GM12878 (cell line): ENCODE data around the gene SBF2. TPM values are rescaled to one million over a fixed set of nuclear protein-coding genes. Genes with fewer than 3 reads are reported as not detected.
A peak's percentile ranks its signal among the peaks of the same experiment; 100 is the strongest.

Experiments
- ATAC-seq: fragments of 200-7000 bp; cut with Tn5 transposase; 3 replicates; pipeline ENCODE4 v1.9.1; 2020; ENCODE audit warnings: mild to moderate bottlenecking, moderate library complexity
- BruUV-seq: library from RNA; stranded (reverse); fragments of 400-500 nt; replicated peaks from 2 replicates; lab custom pipeline; 2021; lab: Mats Ljungman, UMichigan
- CTCF ChIA-PET: fragments of 300-600 bp; sonication (Branson Sonifier 250); formaldehyde crosslinking; extraction: SDS; loops from one replicate; lab custom pipeline; 2021; ENCODE audit warnings: inconsistent platforms; lab: Yijun Ruan, JAX
- POLR2A ChIA-PET: fragments of 350-600 bp; formaldehyde crosslinking; extraction: SDS; loops from one replicate; lab custom pipeline; 2021; ENCODE audit warnings: inconsistent platforms; lab: Charles Lee
- RAD21 ChIA-PET: fragments of 300-600 bp; sonication (Branson Sonifier 250); formaldehyde crosslinking; loops from one replicate; lab custom pipeline; 2023; ENCODE audit warnings: antibody characterized with exemption; ENCODE audit not compliant: unreplicated experiment; lab: Charles Lee
- SMC1A ChIA-PET: fragments of 300-600 bp; sonication (Branson Sonifier 250); formaldehyde crosslinking; loops from one replicate; lab custom pipeline; 2023; ENCODE audit not compliant: unreplicated experiment, uncharacterized antibody; lab: Charles Lee
- DNase-seq: peaks from one replicate; pipeline ENCODE4 v3.0.0-alpha.2; 2011; ENCODE audit warnings: low read depth, low spot score
- FAIRE-seq: peaks from 3 replicates; lab custom pipeline; 2011; peaks lifted over from hg19 to GRCh38; lab: Jason Lieb, UNC
- H2AFZ ChIP-seq: 2 replicates; pipeline ENCODE4 v1.6.0; 2011; ENCODE audit warnings: low read depth, low read length, control low read depth; ENCODE audit not compliant: control insufficient read depth
- H3K27ac ChIP-seq: 2 replicates; pipeline ENCODE4 v1.5.1; 2011; ENCODE audit warnings: control low read depth; ENCODE audit not compliant: control insufficient read depth, insufficient read depth
- H3K27me3 ChIP-seq, 2 experiments: replicated peaks in 1 of 2; 2 replicates each; pipeline versions ENCODE4 v1.6.0 to v1.6.1; 2011; ENCODE audit warnings: low read length in 1 of 2; ENCODE audit not compliant: control insufficient read depth in 2 of 2, insufficient read depth in 2 of 2
- H3K36me3 ChIP-seq, 2 experiments: 2 replicates each; pipeline ENCODE4 v1.5.1; 2011; ENCODE audit warnings: low read length in 1 of 2; ENCODE audit not compliant: control insufficient read depth in 2 of 2, insufficient read depth in 2 of 2
- H3K4me1 ChIP-seq: 2 replicates; pipeline ENCODE4 v1.6.1; 2011; ENCODE audit warnings: mild to moderate bottlenecking, low read length, moderate library complexity, mixed read lengths; ENCODE audit not compliant: control insufficient read depth, insufficient read depth
- H3K4me2 ChIP-seq: 2 replicates; pipeline ENCODE4 v1.6.0; 2011; ENCODE audit warnings: control low read depth; ENCODE audit not compliant: control insufficient read depth, insufficient read depth
- H3K4me3 ChIP-seq: fragments of 200-600 bp; sonication (generic); 2 replicates; pipeline ENCODE4 v1.5.1; 2016
- H3K79me2 ChIP-seq: 2 replicates; pipeline ENCODE4 v1.6.0; 2011; ENCODE audit warnings: low read length; ENCODE audit not compliant: control insufficient read depth, insufficient read depth
- H3K9ac ChIP-seq: 2 replicates; pipeline ENCODE4 v1.8.0; 2011; ENCODE audit warnings: low read length, control low read depth, mixed read lengths; ENCODE audit not compliant: control insufficient read depth, insufficient read depth
- H3K9me3 ChIP-seq: replicated peaks from 3 replicates; pipeline ENCODE4 v1.5.1; 2011; ENCODE audit warnings: mild to moderate bottlenecking, low read length; ENCODE audit not compliant: control insufficient read depth, insufficient read depth
- H4K20me1 ChIP-seq: 2 replicates; pipeline ENCODE4 v1.6.0; 2011; ENCODE audit not compliant: control insufficient read depth, insufficient read depth
- ASH2L ChIP-seq: fragments of 300-600, 200-600 bp; sonication (generic); IDR thresholded peaks from 2 replicates; pipeline ENCODE4 v1.6.1; 2017; ENCODE audit warnings: low read depth, mild to moderate bottlenecking, borderline replicate concordance
- BACH1 ChIP-seq: fragments of 450-650 bp; IDR thresholded peaks from 2 replicates; pipeline ENCODE4 v1.6.1; 2017; ENCODE audit warnings: mild to moderate bottlenecking, borderline replicate concordance
- BHLHE40 ChIP-seq, 2 experiments: fragments of 450-650 bp in 1 of 2; IDR thresholded peaks; 2 replicates each; pipeline ENCODE4 v1.6.1; 2011 to 2017; ENCODE audit warnings: low read depth in 2 of 2, borderline replicate concordance in 1 of 2, improper control_type of control experiment in 1 of 2, low read length in 1 of 2, mild to moderate bottlenecking in 1 of 2
- CEBPB ChIP-seq, 2 experiments: fragments of 150-350 bp in 1 of 2; IDR thresholded peaks; 2 replicates each; pipeline ENCODE4 v1.6.1; 2012 to 2014; ENCODE audit warnings: low read depth in 2 of 2, low read length in 2 of 2, borderline replicate concordance in 1 of 2, inconsistent platforms in 1 of 2
- ESRRA ChIP-seq: IDR thresholded peaks from 2 replicates; pipeline ENCODE4 v1.6.1; 2012; ENCODE audit warnings: mild to moderate bottlenecking, low read length, improper control_type of control experiment
- MXI1 ChIP-seq: fragments of 150-350 bp; IDR thresholded peaks from 2 replicates; pipeline ENCODE4 v1.6.1; 2011; ENCODE audit warnings: low read depth, mild to moderate bottlenecking, inconsistent platforms, low read length, improper control_type of control experiment
- TAF1 ChIP-seq: IDR thresholded peaks from 2 replicates; pipeline ENCODE4 v1.6.1; 2011; ENCODE audit warnings: mild to moderate bottlenecking, low read depth, low read length, borderline replicate concordance
- TARDBP ChIP-seq: IDR thresholded peaks from 2 replicates; pipeline ENCODE4 v1.6.1; 2016; ENCODE audit warnings: borderline replicate concordance
- WGBS: methylation state at CpG from one replicate; pipeline ENCODE4 v1.1.6; 2016; ENCODE audit warnings: low lambda C conversion rate; ENCODE audit not compliant: insufficient replicate concordance, insufficient coverage; ENCODE audit errors: missing lambda C conversion rate; 5-methylcytosine and 5-hydroxymethylcytosine counted together
- in situ Hi-C: fragments of 300-500 bp; cut with MboI; formaldehyde crosslinking; loops from 9 replicates; pipeline ENCODE4 v1.14.3; 2018; ENCODE audit warnings: mixed read lengths
- intact Hi-C: fragments of 100-400 bp; cut with micrococcal nuclease; formaldehyde crosslinking; loops from one replicate; pipeline ENCODE4 v1.14.2; 2022; ENCODE audit not compliant: unreplicated experiment
- polyA plus RNA-seq, 11 experiments: library from polyadenylated mRNA; depleted of rRNA in 4 of 11; unstranded in 6 of 11; stranded (reverse) in 5 of 11; fragments of >200 nt; fragmentation: Nextera tagmentation in 4 of 11; fragmentation: Illumina TruSeq in 1 of 11; extraction: Ambion mirVana in 4 of 11; extraction: Trizol in 1 of 11; gene quantifications; 1 replicate in 1 of 11; 2 replicates in 10 of 11; pipeline versions ENCODE4 v1.2.1 to v1.2.3, GENCODE V29; 2011 to 2016; ENCODE audit warnings: inconsistent platforms in 2 of 11, missing spikeins in 2 of 11, low read depth in 1 of 11
- total RNA-seq, 4 experiments: library from RNA; depleted of rRNA in 3 of 4; stranded (reverse); fragments of >200 nt in 3 of 4; fragmentation: Illumina TruSeq in 1 of 4; extraction: Trizol in 1 of 4; gene quantifications; 2 replicates each; pipeline versions ENCODE4 v1.2.1 to v1.2.3, GENCODE V29; 2013 to 2021
- TF ChIP-seq, protein P1 (sequence below): fragments of 450-650 bp; IDR thresholded peaks from 2 replicates; pipeline ENCODE4 v1.6.1; 2017; ENCODE audit warnings: mild to moderate bottlenecking
- TF ChIP-seq, protein P2 (sequence below): fragments of 450-650 bp; IDR thresholded peaks from 2 replicates; pipeline ENCODE4 v1.6.1; 2017; ENCODE audit warnings: borderline replicate concordance
- TF ChIP-seq, protein P3 (sequence below): fragments of 450-650 bp; IDR thresholded peaks from 2 replicates; pipeline ENCODE4 v1.6.1; 2014; ENCODE audit warnings: mild to moderate bottlenecking
- TF ChIP-seq, protein P4 (sequence below): fragments of 450-650 bp; IDR thresholded peaks from 2 replicates; pipeline ENCODE4 v1.6.1; 2017; ENCODE audit warnings: mild to moderate bottlenecking, low read depth, inconsistent platforms; ENCODE audit not compliant: poor library complexity, severe bottlenecking

Gene SBF2
- total and polyA plus RNA-seq, 10 of the 15 experiments (the other 5 are each of a cell fraction or from before 2014, with no cell fraction given) = 0.24 to 2.3 (median 1.1) TPM

DNA sequence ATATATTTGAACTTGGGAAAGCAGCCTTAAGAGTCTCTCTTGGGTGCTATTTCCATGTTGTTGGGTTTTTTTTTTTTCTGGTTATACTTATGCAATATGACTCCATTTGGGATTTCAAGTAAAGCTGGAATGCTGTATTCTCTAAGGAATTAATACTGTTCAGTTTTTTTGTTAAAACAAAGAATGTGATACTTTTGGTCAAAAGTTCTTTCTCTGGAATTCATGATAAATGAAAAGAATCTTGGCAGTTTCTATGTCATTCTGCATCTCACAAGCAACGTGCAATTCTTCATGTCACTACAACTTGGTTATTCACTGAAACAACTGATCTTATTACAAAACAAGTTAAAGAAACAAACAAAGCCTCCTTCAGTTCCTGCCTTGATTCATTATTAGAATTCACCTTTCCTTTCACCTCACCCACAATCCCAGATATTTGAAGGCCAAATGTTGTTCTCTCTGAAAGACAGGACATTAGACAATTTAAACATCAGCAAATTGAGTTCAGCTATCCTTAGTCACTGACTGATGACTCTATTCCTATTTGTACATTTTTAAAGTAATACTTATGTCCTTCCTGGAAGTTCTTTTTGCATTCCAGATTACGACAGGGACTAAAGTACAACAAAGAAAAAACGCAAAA lies 176.2 kb downstream of the SBF2 start (continued):
- TF ChIP-seq, protein P1, sequence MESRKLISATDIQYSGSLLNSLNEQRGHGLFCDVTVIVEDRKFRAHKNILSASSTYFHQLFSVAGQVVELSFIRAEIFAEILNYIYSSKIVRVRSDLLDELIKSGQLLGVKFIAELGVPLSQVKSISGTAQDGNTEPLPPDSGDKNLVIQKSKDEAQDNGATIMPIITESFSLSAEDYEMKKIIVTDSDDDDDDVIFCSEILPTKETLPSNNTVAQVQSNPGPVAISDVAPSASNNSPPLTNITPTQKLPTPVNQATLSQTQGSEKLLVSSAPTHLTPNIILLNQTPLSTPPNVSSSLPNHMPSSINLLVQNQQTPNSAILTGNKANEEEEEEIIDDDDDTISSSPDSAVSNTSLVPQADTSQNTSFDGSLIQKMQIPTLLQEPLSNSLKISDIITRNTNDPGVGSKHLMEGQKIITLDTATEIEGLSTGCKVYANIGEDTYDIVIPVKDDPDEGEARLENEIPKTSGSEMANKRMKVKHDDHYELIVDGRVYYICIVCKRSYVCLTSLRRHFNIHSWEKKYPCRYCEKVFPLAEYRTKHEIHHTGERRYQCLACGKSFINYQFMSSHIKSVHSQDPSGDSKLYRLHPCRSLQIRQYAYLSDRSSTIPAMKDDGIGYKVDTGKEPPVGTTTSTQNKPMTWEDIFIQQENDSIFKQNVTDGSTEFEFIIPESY = no peak
- TF ChIP-seq BHLHE40 (IDR thresholded peaks at IDR 0.05; ENCODE audit: borderline replicate concordance in 1 of 2, low read depth in 2 of 2, low read length in 1 of 2) (no peak), ESRRA (no peak), TARDBP (no peak), CEBPB (IDR thresholded peaks at IDR 0.05; ENCODE audit: borderline replicate concordance in 1 of 2, low read depth in 2 of 2, low read length in 2 of 2) (no peak), MXI1 (no peak)

DNA sequence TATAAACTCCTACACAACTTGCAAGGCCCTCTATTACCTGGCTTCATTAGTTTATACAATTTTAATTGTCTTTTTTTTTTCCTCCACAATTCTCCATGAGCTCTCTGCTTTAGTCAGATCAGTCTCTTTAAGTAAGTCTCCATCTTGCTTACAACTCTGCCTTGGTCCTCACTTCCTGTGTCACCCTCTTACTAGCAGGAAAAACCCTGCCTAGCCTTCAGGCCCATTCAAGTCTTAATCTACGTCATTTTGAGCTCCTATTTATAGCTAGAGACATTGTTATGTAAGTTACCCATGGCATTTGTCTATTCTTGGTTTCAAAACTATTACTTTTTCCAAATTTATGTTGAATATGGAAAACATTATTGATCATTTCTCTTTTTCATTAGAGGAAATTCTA lies 177.4 kb downstream of the SBF2 start:
- 0% methylated on average over 1 of the region's 1 CpG for WGBS
- DNase-seq (no peak), FAIRE-seq (no peak), ATAC-seq (peak; percentile 58)
- Histone ChIP-seq H3K79me2 (no peaks in the 10 kb centered on the region), H3K27me3 (no peaks in the 10 kb centered on the region), H3K4me2 (no peak overlapping the region), H3K4me3 (no peak overlapping the region), H2AFZ (no peak overlapping the region), H3K4me1 (no peaks in the 10 kb centered on the region), H3K27ac (no peak overlapping the region), H3K9me3 (no peaks in the 10 kb centered on the region), H4K20me1 (no peaks in the 10 kb centered on the region), H3K9ac (no peak overlapping the region), H3K36me3 (no peaks in the 10 kb centered on the region)
- BruUV-seq = no TSS peak
- CTCF ChIA-PET = no interaction called here
- SMC1A ChIA-PET = interaction anchor here (0.6 kb wide), 1 partner anchor 241 kb away, joined by 3 read pairs; no protein-coding TSS in a partner anchor
- intact Hi-C loops (no loop called here), in situ Hi-C loops (no loop called here)
- RAD21 ChIA-PET = interaction anchor here (0.8 kb wide), 1 partner anchor 94 kb away, joined by 4 read pairs; no protein-coding TSS in a partner anchor
- POLR2A ChIA-PET = no interaction called here
- TF ChIP-seq TAF1 (no peak), BACH1 (no peak), ASH2L (no peak)
- TF ChIP-seq, protein P2, sequence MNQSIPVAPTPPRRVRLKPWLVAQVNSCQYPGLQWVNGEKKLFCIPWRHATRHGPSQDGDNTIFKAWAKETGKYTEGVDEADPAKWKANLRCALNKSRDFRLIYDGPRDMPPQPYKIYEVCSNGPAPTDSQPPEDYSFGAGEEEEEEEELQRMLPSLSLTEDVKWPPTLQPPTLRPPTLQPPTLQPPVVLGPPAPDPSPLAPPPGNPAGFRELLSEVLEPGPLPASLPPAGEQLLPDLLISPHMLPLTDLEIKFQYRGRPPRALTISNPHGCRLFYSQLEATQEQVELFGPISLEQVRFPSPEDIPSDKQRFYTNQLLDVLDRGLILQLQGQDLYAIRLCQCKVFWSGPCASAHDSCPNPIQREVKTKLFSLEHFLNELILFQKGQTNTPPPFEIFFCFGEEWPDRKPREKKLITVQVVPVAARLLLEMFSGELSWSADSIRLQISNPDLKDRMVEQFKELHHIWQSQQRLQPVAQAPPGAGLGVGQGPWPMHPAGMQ = no peak
- TF ChIP-seq, protein P3, sequence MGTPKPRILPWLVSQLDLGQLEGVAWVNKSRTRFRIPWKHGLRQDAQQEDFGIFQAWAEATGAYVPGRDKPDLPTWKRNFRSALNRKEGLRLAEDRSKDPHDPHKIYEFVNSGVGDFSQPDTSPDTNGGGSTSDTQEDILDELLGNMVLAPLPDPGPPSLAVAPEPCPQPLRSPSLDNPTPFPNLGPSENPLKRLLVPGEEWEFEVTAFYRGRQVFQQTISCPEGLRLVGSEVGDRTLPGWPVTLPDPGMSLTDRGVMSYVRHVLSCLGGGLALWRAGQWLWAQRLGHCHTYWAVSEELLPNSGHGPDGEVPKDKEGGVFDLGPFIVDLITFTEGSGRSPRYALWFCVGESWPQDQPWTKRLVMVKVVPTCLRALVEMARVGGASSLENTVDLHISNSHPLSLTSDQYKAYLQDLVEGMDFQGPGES = no peak
- TF ChIP-seq, protein P4, sequence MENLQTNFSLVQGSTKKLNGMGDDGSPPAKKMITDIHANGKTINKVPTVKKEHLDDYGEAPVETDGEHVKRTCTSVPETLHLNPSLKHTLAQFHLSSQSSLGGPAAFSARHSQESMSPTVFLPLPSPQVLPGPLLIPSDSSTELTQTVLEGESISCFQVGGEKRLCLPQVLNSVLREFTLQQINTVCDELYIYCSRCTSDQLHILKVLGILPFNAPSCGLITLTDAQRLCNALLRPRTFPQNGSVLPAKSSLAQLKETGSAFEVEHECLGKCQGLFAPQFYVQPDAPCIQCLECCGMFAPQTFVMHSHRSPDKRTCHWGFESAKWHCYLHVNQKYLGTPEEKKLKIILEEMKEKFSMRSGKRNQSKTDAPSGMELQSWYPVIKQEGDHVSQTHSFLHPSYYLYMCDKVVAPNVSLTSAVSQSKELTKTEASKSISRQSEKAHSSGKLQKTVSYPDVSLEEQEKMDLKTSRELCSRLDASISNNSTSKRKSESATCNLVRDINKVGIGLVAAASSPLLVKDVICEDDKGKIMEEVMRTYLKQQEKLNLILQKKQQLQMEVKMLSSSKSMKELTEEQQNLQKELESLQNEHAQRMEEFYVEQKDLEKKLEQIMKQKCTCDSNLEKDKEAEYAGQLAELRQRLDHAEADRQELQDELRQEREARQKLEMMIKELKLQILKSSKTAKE = no peak
